ENCODE results near the gene CNTN5.
A peak's percentile ranks its signal among the peaks of the same experiment; 100 is the strongest.

The CNTN5 gene

GRCh38 chr11:99240192-99241030, 219.7 kb downstream of the CNTN5 start:
- Histone ChIP-seq H3K9ac (no peak overlapping the region), H3K4me1 (peaks cover 0 to 19% (median 0%) of the 10 kb centered on the region in 10 experiments; a peak in 8 of 20 replicates), H3K4me3 (no peak overlapping the region), H3K4me2 (peak overlapping the region in 5 of 11 experiments; percentile 4 to 43 (median 22); a peak in 6 of 22 replicates), H3K27ac (peak overlapping the region in 2 of 11 experiments; percentile 1 to 4; a peak in 3 of 22 replicates), H4K20me1 (no peaks in the 10 kb centered on the region), H3K27me3 (no peaks in the 10 kb centered on the region), H3K9me3 (replicated peaks in 1 of 11) (no peaks in the 10 kb centered on the region), H3K36me3 (no peaks in the 10 kb centered on the region)
- TF ChIP-seq Cebpa-rat (IDR thresholded peaks at IDR 0.05) = no peak

GRCh38 chr11:99241066-99241465, 220.3 kb downstream of the CNTN5 start:
- Histone ChIP-seq H3K27me3 (no peaks in the 10 kb centered on the region), H3K4me2 (no peak overlapping the region), H3K9me3 (replicated peaks in 1 of 11) (no peaks in the 10 kb centered on the region), H3K27ac (no peak overlapping the region), H3K4me3 (no peak overlapping the region), H3K36me3 (no peaks in the 10 kb centered on the region), H3K9ac (no peak overlapping the region), H3K4me1 (peaks cover 0 to 19% (median 0%) of the 10 kb centered on the region in 10 experiments; a peak in 8 of 20 replicates), H4K20me1 (no peaks in the 10 kb centered on the region)
- TF ChIP-seq Cebpa-rat (IDR thresholded peaks at IDR 0.05) = no peak

- Histone ChIP-seq H3K27me3 (no peaks in the 10 kb centered on the region), H3K4me2 (no peak overlapping the region), H3K36me3 (no peaks in the 10 kb centered on the region), H3K27ac (no peak overlapping the region), H3K9ac (no peak overlapping the region), H3K4me1 (peaks cover 0 to 17% (median 0%) of the 10 kb centered on the region in 10 experiments; a peak in 8 of 20 replicates), H3K4me3 (no peak overlapping the region), H4K20me1 (no peaks in the 10 kb centered on the region), H3K9me3 (replicated peaks in 1 of 11) (no peaks in the 10 kb centered on the region)
- TF ChIP-seq Cebpa-rat (IDR thresholded peaks at IDR 0.05) = no peak
These were observed 223.9 kb downstream of the CNTN5 start for GRCh38 chr11:99244613-99245012.

- no peak for TF ChIP-seq Cebpa-rat (IDR thresholded peaks at IDR 0.05)
- Histone ChIP-seq H3K36me3 (no peaks in the 10 kb centered on the region), H3K27me3 (no peaks in the 10 kb centered on the region), H3K4me3 (no peak overlapping the region), H3K4me2 (no peak overlapping the region), H4K20me1 (no peaks in the 10 kb centered on the region), H3K4me1 (0 out of 20 replicates have a peak, but pooled peaks cover 0 to 2% (median 0%) of the 10 kb centered on the region in 10 experiments), H3K27ac (no peak overlapping the region), H3K9ac (no peak overlapping the region), H3K9me3 (replicated peaks in 1 of 11) (no peaks in the 10 kb centered on the region)
These were observed 225.4 kb downstream of the CNTN5 start for GRCh38 chr11:99246199-99246598.

GRCh38 chr11:99256614-99257013, 235.9 kb downstream of the CNTN5 start:
- Histone ChIP-seq H3K4me1 (peaks cover 0 to 7% (median 0%) of the 10 kb centered on the region in 10 experiments; a peak in 1 of 20 replicates), H3K9me3 (replicated peaks in 1 of 11) (no peaks in the 10 kb centered on the region), H3K27me3 (no peaks in the 10 kb centered on the region), H3K36me3 (no peaks in the 10 kb centered on the region), H3K4me3 (no peak overlapping the region), H3K4me2 (peak overlapping the region in 1 of 11 experiments; percentile 5; a peak in 2 of 22 replicates), H4K20me1 (no peaks in the 10 kb centered on the region), H3K27ac (no peak overlapping the region), H3K9ac (no peak overlapping the region)
- peak in 2 of 11 experiments; percentile 10 to 83; a peak in 3 of 22 replicates for TF ChIP-seq Cebpa-rat (IDR thresholded peaks at IDR 0.05)

- H3K27ac ChIP-seq = no peak overlapping the region
- H3K4me3 ChIP-seq = no peak overlapping the region
- H3K27me3 ChIP-seq = no peaks in the 10 kb centered on the region
- H4K20me1 ChIP-seq = no peaks in the 10 kb centered on the region
- H3K9me3 ChIP-seq (replicated peaks in 1 of 11) = no peaks in the 10 kb centered on the region
- no peak overlapping the region for H3K9ac ChIP-seq
- TF ChIP-seq Cebpa-rat (IDR thresholded peaks at IDR 0.05) = peak in 2 of 11 experiments; percentile 21 to 42; a peak in 2 of 22 replicates
- H3K36me3 ChIP-seq = no peaks in the 10 kb centered on the region
- H3K4me1 ChIP-seq = peaks cover 0 to 7% (median 0%) of the 10 kb centered on the region in 10 experiments; a peak in 1 of 20 replicates
- peak overlapping the region in 2 of 11 experiments; percentile 5 to 15; a peak in 2 of 22 replicates for H3K4me2 ChIP-seq
These were observed 236.4 kb downstream of the CNTN5 start for GRCh38 chr11:99257131-99257530.

GRCh38 chr11:99260696-99261095, 239.9 kb downstream of the CNTN5 start:
- no peak overlapping the region for H3K4me3 ChIP-seq
- no peak for TF ChIP-seq Cebpa-rat (IDR thresholded peaks at IDR 0.05)
- H3K9ac ChIP-seq = no peak overlapping the region
- H3K27ac ChIP-seq = no peak overlapping the region
- no peaks in the 10 kb centered on the region for H4K20me1 ChIP-seq
- no peaks in the 10 kb centered on the region for H3K27me3 ChIP-seq
- no peaks in the 10 kb centered on the region for H3K9me3 ChIP-seq (replicated peaks in 1 of 11)
- no peak overlapping the region for H3K4me2 ChIP-seq
- no peaks in the 10 kb centered on the region for H3K36me3 ChIP-seq
- peaks cover 0 to 7% (median 0%) of the 10 kb centered on the region in 10 experiments; a peak in 1 of 20 replicates for H3K4me1 ChIP-seq

GRCh38 chr11:99268886-99269285, 248.1 kb downstream of the CNTN5 start:
- no peaks in the 10 kb centered on the region for H3K4me1 ChIP-seq
- no peak overlapping the region for H3K4me2 ChIP-seq
- H3K9ac ChIP-seq = no peak overlapping the region
- H3K27ac ChIP-seq = no peak overlapping the region
- H3K4me3 ChIP-seq = no peak overlapping the region
- no peaks in the 10 kb centered on the region for H4K20me1 ChIP-seq
- no peaks in the 10 kb centered on the region for H3K36me3 ChIP-seq
- no peaks in the 10 kb centered on the region for H3K27me3 ChIP-seq
- TF ChIP-seq Cebpa-rat (IDR thresholded peaks at IDR 0.05) = no peak
- no peaks in the 10 kb centered on the region for H3K9me3 ChIP-seq (replicated peaks in 1 of 11)

- TF ChIP-seq Cebpa-rat (IDR thresholded peaks at IDR 0.05) = no peak
- peaks cover 0 to 10% (median 8%) of the 10 kb centered on the region in 10 experiments; a peak in 12 of 20 replicates for H3K4me1 ChIP-seq
- no peak overlapping the region for H3K9ac ChIP-seq
- no peaks in the 10 kb centered on the region for H3K27me3 ChIP-seq
- no peaks in the 10 kb centered on the region for H3K36me3 ChIP-seq
- no peaks in the 10 kb centered on the region for H4K20me1 ChIP-seq
- H3K27ac ChIP-seq = no peak overlapping the region
- no peak overlapping the region for H3K4me2 ChIP-seq
- no peak overlapping the region for H3K4me3 ChIP-seq
- H3K9me3 ChIP-seq (replicated peaks in 1 of 11) = no peaks in the 10 kb centered on the region
These were observed 250.8 kb downstream of the CNTN5 start for GRCh38 chr11:99271527-99271926.
